GM12873 (cell line): ENCODE results near the gene SCAPER.

Experiments
- CTCF ChIP-seq: IDR thresholded peaks from 2 replicates; pipeline ENCODE4 v1.5.1; 2012; ENCODE audit warnings: low read depth, mild to moderate bottlenecking, moderate library complexity, low read length, control low read depth; ENCODE audit not compliant: insufficient read depth; ENCODE audit errors: missing control alignments

SCAPER gene

GRCh38 chr15:76336254-76337058 lies 568.7 kb downstream of the SCAPER start, which contains the start of gene ISL2:
Gene ISL2 (plus strand): TSS chr15:76336773. CDS start chr15:76336884, 111 bp downstream.
- TF ChIP-seq CTCF: no peak

GRCh38 chr15:76335307-76336253 lies 569.6 kb downstream of the SCAPER start:
- TF ChIP-seq CTCF: no peak

GRCh38 chr15:76334438-76335306 lies 570.5 kb downstream of the SCAPER start:
- no peak for TF ChIP-seq CTCF

GRCh38 chr15:76333720-76334437 lies 571.3 kb downstream of the SCAPER start:
- TF ChIP-seq CTCF: peak; percentile 35

- TF ChIP-seq CTCF: no peak
Measured at GRCh38 chr15:76333309-76333708, 571.8 kb downstream of the SCAPER start.

GRCh38 chr15:76332796-76333195 lies 572.3 kb downstream of the SCAPER start:
- TF ChIP-seq CTCF: no peak
